Thyroid gland (tissue), 4 donors: ENCODE results near the gene YIF1B.

Source experiments
- POLR2A ChIP-seq, 2 donors: fragments of 450-650 bp; IDR thresholded peaks; one replicate each; pipeline ENCODE4 v1.6.1; 2017; ENCODE audit warnings: antibody characterized with exemption in 2 of 2, mild to moderate bottlenecking in 2 of 2, moderate library complexity in 1 of 2
- TF ChIP-seq, protein P1 (sequence below), 6 experiments: fragments of 200-600 bp in 3 of 6; fragments of 450-650 bp in 3 of 6; sonication (generic) in 3 of 6; IDR thresholded peaks; one replicate each; pipeline ENCODE4 v1.5.1; 2016 to 2019; ENCODE audit warnings: antibody characterized with exemption in 6 of 6, mild to moderate bottlenecking in 2 of 6, inconsistent platforms in 1 of 6, moderate library complexity in 1 of 6

DNA sequence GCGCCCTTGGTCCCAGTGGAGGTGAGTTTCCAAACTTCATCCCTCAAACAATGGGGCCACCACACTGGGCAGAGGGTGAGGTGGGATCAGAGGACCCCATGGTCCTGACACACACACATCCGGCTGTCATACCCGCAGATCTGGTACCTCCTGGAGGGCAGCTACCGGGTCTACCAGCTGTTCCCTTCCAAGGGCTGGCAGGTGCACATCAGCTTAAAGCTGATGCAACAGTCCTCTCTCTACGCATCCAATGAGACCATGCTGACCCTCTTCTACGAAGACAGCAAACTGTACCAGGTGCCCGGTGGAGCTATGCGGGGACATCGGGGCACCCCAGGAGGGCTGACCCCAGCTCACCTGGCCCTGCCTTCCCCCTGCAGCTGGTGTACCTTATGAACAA lies 44.6 kb upstream of the YIF1B start:
- TF ChIP-seq, protein P1, sequence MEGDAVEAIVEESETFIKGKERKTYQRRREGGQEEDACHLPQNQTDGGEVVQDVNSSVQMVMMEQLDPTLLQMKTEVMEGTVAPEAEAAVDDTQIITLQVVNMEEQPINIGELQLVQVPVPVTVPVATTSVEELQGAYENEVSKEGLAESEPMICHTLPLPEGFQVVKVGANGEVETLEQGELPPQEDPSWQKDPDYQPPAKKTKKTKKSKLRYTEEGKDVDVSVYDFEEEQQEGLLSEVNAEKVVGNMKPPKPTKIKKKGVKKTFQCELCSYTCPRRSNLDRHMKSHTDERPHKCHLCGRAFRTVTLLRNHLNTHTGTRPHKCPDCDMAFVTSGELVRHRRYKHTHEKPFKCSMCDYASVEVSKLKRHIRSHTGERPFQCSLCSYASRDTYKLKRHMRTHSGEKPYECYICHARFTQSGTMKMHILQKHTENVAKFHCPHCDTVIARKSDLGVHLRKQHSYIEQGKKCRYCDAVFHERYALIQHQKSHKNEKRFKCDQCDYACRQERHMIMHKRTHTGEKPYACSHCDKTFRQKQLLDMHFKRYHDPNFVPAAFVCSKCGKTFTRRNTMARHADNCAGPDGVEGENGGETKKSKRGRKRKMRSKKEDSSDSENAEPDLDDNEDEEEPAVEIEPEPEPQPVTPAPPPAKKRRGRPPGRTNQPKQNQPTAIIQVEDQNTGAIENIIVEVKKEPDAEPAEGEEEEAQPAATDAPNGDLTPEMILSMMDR (IDR thresholded peaks at IDR 0.05): no peak
- no peak for TF ChIP-seq POLR2A (IDR thresholded peaks at IDR 0.05)
